ENCODE data around the gene KCNH4. TPM values are rescaled to one million over a fixed set of nuclear protein-coding genes. Genes with fewer than 3 reads are reported as not detected.

KCNH4 gene
- total and polyA plus RNA-seq, 9 of the 15 experiments (the other 6 are each of a cell fraction or from before 2014, with no cell fraction given): 0.10 to 1.8 (median 0.50) TPM

DNA sequence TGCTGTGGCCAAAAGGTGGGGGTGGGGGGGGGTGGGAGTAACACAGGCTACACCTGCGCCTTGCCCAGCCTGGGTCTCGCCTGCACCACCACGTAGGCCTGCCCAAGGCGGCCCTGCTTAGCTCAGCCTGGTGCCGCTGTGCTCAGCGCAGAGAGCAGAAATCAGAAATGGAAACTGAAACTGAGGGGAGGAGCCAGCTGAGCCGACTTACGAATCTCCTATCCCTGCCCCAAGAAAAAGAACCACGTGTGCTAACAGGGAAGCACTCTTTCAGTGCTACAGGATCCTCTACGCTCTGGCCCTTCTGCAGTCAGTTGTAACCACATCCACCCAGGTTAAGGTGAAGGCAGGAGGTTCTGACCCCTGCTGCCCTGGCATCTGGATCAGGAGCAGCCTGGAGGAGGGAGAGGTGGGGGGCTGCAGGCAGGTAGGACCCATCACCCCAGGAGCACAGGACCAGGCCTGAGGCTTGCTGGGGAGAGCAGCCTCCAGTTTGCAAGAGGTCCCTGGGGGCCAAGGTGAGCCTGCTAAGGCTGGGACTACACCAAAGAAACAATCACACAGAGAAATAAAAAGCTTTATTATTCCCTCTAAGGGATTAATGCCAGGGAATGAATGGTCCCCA lies 68.3 kb downstream of the KCNH4 start, which contains the start of gene DHX58 (continued):
- TF ChIP-seq, protein P1, sequence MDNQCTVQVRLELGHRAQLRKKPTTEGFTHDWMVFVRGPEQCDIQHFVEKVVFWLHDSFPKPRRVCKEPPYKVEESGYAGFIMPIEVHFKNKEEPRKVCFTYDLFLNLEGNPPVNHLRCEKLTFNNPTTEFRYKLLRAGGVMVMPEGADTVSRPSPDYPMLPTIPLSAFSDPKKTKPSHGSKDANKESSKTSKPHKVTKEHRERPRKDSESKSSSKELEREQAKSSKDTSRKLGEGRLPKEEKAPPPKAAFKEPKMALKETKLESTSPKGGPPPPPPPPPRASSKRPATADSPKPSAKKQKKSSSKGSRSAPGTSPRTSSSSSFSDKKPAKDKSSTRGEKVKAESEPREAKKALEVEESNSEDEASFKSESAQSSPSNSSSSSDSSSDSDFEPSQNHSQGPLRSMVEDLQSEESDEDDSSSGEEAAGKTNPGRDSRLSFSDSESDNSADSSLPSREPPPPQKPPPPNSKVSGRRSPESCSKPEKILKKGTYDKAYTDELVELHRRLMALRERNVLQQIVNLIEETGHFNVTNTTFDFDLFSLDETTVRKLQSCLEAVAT (IDR thresholded peaks at IDR 0.05): no peak
- TF ChIP-seq CHCHD3 (CRISPR knock-in tag; IDR thresholded peaks at IDR 0.05) (no peak), EP400 (IDR thresholded peaks at IDR 0.05) (no peak), ZNF282 (CRISPR knock-in tag; IDR thresholded peaks at IDR 0.05) (no peak), ZNF583 (CRISPR knock-in tag; IDR thresholded peaks at IDR 0.05) (no peak), SAFB2 (IDR thresholded peaks at IDR 0.05; ENCODE audit: borderline replicate concordance, low read depth, low read length, severe bottlenecking) (no peak), KAT7 (CRISPR knock-in tag; IDR thresholded peaks at IDR 0.05; ENCODE audit: borderline replicate concordance) (no peak), CBX1 (IDR thresholded peaks at IDR 0.05; ENCODE audit: low read depth) (no peak)
- TF ChIP-seq, protein P2, sequence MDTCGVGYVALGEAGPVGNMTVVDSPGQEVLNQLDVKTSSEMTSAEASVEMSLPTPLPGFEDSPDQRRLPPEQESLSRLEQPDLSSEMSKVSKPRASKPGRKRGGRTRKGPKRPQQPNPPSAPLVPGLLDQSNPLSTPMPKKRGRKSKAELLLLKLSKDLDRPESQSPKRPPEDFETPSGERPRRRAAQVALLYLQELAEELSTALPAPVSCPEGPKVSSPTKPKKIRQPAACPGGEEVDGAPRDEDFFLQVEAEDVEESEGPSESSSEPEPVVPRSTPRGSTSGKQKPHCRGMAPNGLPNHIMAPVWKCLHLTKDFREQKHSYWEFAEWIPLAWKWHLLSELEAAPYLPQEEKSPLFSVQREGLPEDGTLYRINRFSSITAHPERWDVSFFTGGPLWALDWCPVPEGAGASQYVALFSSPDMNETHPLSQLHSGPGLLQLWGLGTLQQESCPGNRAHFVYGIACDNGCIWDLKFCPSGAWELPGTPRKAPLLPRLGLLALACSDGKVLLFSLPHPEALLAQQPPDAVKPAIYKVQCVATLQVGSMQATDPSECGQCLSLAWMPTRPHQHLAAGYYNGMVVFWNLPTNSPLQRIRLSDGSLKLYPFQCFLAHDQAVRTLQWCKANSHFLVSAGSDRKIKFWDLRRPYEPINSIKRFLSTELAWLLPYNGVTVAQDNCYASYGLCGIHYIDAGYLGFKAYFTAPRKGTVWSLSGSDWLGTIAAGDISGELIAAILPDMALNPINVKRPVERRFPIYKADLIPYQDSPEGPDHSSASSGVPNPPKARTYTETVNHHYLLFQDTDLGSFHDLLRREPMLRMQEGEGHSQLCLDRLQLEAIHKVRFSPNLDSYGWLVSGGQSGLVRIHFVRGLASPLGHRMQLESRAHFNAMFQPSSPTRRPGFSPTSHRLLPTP (IDR thresholded peaks at IDR 0.05; ENCODE audit: borderline replicate concordance, extremely low read depth, insufficient read length): no peak
- TF ChIP-seq, protein P3, sequence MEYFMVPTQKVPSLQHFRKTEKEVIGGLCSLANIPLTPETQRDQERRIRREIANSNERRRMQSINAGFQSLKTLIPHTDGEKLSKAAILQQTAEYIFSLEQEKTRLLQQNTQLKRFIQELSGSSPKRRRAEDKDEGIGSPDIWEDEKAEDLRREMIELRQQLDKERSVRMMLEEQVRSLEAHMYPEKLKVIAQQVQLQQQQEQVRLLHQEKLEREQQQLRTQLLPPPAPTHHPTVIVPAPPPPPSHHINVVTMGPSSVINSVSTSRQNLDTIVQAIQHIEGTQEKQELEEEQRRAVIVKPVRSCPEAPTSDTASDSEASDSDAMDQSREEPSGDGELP (CRISPR knock-in tag; IDR thresholded peaks at IDR 0.05; ENCODE audit: borderline replicate concordance): peak; percentile 40
- TF ChIP-seq, protein P4, sequence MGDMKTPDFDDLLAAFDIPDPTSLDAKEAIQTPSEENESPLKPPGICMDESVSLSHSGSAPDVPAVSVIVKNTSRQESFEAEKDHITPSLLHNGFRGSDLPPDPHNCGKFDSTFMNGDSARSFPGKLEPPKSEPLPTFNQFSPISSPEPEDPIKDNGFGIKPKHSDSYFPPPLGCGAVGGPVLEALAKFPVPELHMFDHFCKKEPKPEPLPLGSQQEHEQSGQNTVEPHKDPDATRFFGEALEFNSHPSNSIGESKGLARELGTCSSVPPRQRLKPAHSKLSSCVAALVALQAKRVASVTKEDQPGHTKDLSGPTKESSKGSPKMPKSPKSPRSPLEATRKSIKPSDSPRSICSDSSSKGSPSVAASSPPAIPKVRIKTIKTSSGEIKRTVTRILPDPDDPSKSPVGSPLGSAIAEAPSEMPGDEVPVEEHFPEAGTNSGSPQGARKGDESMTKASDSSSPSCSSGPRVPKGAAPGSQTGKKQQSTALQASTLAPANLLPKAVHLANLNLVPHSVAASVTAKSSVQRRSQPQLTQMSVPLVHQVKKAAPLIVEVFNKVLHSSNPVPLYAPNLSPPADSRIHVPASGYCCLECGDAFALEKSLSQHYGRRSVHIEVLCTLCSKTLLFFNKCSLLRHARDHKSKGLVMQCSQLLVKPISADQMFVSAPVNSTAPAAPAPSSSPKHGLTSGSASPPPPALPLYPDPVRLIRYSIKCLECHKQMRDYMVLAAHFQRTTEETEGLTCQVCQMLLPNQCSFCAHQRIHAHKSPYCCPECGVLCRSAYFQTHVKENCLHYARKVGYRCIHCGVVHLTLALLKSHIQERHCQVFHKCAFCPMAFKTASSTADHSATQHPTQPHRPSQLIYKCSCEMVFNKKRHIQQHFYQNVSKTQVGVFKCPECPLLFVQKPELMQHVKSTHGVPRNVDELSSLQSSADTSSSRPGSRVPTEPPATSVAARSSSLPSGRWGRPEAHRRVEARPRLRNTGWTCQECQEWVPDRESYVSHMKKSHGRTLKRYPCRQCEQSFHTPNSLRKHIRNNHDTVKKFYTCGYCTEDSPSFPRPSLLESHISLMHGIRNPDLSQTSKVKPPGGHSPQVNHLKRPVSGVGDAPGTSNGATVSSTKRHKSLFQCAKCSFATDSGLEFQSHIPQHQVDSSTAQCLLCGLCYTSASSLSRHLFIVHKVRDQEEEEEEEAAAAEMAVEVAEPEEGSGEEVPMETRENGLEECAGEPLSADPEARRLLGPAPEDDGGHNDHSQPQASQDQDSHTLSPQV (IDR thresholded peaks at IDR 0.05): no peak
- TF ChIP-seq, protein P5, sequence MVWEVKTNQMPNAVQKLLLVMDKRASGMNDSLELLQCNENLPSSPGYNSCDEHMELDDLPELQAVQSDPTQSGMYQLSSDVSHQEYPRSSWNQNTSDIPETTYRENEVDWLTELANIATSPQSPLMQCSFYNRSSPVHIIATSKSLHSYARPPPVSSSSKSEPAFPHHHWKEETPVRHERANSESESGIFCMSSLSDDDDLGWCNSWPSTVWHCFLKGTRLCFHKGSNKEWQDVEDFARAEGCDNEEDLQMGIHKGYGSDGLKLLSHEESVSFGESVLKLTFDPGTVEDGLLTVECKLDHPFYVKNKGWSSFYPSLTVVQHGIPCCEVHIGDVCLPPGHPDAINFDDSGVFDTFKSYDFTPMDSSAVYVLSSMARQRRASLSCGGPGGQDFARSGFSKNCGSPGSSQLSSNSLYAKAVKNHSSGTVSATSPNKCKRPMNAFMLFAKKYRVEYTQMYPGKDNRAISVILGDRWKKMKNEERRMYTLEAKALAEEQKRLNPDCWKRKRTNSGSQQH (CRISPR knock-in tag; IDR thresholded peaks at IDR 0.05): no peak

All from K562 (cell line).